DMS 273 (cell line): ENCODE data around the gene ERCC8.
"Not testable (repeated sequence)": the region's sequence is repeated elsewhere in the genome, so short reads cannot be mapped to it uniquely, and the experiment has no call there.

Experiments used
- DNase-seq: peaks from one replicate; lab custom pipeline; 2025; ENCODE audit not compliant: unreplicated experiment; lab: John Stamatoyannopoulos, UW

Gene ERCC8

GRCh38 chr5:60944904-60945812, at the start of gene ERCC8, which contains the start of gene NDUFAF2:
Gene ERCC8 (minus strand): TSS chr5:60945070. CDS start chr5:60945008, 62 bp downstream.
Gene NDUFAF2 (plus strand): TSS chr5:60945205. CDS start chr5:60945256, 51 bp downstream.
- DNase-seq = peak; percentile 97

- peak; percentile 39 for DNase-seq
These were observed 49.2 kb upstream of the ERCC8 start for GRCh38 chr5:60993875-60994571.

- DNase-seq = no peak
These were observed 48.6 kb upstream of the ERCC8 start for GRCh38 chr5:60993425-60993824.

GRCh38 chr5:60992871-60993270, 48.0 kb upstream of the ERCC8 start:
- no peak for DNase-seq

- DNase-seq = no peak
These were observed 44.9 kb upstream of the ERCC8 start for GRCh38 chr5:60989790-60990189.

- not testable (repeated sequence) for DNase-seq
These were observed 37.3 kb upstream of the ERCC8 start for GRCh38 chr5:60982127-60982526.

- no peak for DNase-seq
These were observed 35.6 kb upstream of the ERCC8 start for GRCh38 chr5:60980511-60980910.

GRCh38 chr5:60978968-60979367, 34.1 kb upstream of the ERCC8 start:
- DNase-seq = no peak

- no peak for DNase-seq
These were observed 33.3 kb upstream of the ERCC8 start for GRCh38 chr5:60977956-60978737.

- no peak for DNase-seq
These were observed 27.4 kb upstream of the ERCC8 start for GRCh38 chr5:60972231-60972630.

- DNase-seq = no peak
These were observed 16.8 kb upstream of the ERCC8 start for GRCh38 chr5:60961685-60962084.

GRCh38 chr5:60960591-60960990, 15.7 kb upstream of the ERCC8 start:
- peak; percentile 21 for DNase-seq

- DNase-seq = peak; percentile 58
These were observed 14.3 kb upstream of the ERCC8 start for GRCh38 chr5:60959156-60959555.

GRCh38 chr5:60958712-60959111, 13.8 kb upstream of the ERCC8 start:
- DNase-seq = no peak

GRCh38 chr5:60958088-60958487, 13.2 kb upstream of the ERCC8 start:
- DNase-seq = no peak

GRCh38 chr5:60955239-60955638, 10.4 kb upstream of the ERCC8 start:
- DNase-seq = no peak

GRCh38 chr5:60948738-60949137, 3.9 kb upstream of the ERCC8 start:
- DNase-seq = no peak

GRCh38 chr5:60945813-60946187, 930 bp upstream of the ERCC8 start:
- peak; percentile 81 for DNase-seq

GRCh38 chr5:60943624-60944023, 1.2 kb downstream of the ERCC8 start:
- DNase-seq = no peak

- DNase-seq = no peak
These were observed 15.8 kb downstream of the ERCC8 start for GRCh38 chr5:60929024-60929423.

GRCh38 chr5:60927450-60927849, 17.4 kb downstream of the ERCC8 start:
- DNase-seq = no peak
